GM23338 (cell line): ENCODE results near the gene POU2AF2.

ENCODE experiments used
- JUNB ChIP-seq: IDR thresholded peaks from one replicate; pipeline ENCODE4 v1.6.1; 2016; ENCODE audit warnings: antibody characterized with exemption; ENCODE audit not compliant: unreplicated experiment
- TF ChIP-seq, protein P1 (sequence below), 2 experiments: fragments of 200-600 bp in 1 of 2; sonication (generic) in 1 of 2; conservative IDR thresholded peaks; 2 replicates each; pipeline versions ENCODE4 v1.5.1 to v1.6.1; 2016 to 2017; ENCODE audit warnings: antibody characterized with exemption in 2 of 2, low read depth in 2 of 2, mild to moderate bottlenecking in 2 of 2, moderate library complexity in 1 of 2
- TF ChIP-seq, protein P2 (sequence below): IDR thresholded peaks from one replicate; pipeline ENCODE4 v1.6.1; 2018; ENCODE audit warnings: antibody characterized with exemption; ENCODE audit not compliant: unreplicated experiment

- TF ChIP-seq, protein P1, sequence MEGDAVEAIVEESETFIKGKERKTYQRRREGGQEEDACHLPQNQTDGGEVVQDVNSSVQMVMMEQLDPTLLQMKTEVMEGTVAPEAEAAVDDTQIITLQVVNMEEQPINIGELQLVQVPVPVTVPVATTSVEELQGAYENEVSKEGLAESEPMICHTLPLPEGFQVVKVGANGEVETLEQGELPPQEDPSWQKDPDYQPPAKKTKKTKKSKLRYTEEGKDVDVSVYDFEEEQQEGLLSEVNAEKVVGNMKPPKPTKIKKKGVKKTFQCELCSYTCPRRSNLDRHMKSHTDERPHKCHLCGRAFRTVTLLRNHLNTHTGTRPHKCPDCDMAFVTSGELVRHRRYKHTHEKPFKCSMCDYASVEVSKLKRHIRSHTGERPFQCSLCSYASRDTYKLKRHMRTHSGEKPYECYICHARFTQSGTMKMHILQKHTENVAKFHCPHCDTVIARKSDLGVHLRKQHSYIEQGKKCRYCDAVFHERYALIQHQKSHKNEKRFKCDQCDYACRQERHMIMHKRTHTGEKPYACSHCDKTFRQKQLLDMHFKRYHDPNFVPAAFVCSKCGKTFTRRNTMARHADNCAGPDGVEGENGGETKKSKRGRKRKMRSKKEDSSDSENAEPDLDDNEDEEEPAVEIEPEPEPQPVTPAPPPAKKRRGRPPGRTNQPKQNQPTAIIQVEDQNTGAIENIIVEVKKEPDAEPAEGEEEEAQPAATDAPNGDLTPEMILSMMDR (conservative IDR thresholded peaks at IDR 0.05; ENCODE audit: low read depth in 2 of 2), result no peak
- TF ChIP-seq, protein P2, sequence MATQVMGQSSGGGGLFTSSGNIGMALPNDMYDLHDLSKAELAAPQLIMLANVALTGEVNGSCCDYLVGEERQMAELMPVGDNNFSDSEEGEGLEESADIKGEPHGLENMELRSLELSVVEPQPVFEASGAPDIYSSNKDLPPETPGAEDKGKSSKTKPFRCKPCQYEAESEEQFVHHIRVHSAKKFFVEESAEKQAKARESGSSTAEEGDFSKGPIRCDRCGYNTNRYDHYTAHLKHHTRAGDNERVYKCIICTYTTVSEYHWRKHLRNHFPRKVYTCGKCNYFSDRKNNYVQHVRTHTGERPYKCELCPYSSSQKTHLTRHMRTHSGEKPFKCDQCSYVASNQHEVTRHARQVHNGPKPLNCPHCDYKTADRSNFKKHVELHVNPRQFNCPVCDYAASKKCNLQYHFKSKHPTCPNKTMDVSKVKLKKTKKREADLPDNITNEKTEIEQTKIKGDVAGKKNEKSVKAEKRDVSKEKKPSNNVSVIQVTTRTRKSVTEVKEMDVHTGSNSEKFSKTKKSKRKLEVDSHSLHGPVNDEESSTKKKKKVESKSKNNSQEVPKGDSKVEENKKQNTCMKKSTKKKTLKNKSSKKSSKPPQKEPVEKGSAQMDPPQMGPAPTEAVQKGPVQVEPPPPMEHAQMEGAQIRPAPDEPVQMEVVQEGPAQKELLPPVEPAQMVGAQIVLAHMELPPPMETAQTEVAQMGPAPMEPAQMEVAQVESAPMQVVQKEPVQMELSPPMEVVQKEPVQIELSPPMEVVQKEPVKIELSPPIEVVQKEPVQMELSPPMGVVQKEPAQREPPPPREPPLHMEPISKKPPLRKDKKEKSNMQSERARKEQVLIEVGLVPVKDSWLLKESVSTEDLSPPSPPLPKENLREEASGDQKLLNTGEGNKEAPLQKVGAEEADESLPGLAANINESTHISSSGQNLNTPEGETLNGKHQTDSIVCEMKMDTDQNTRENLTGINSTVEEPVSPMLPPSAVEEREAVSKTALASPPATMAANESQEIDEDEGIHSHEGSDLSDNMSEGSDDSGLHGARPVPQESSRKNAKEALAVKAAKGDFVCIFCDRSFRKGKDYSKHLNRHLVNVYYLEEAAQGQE, result no peak
- TF ChIP-seq JUNB, result no peak
Observed at GRCh38 chr11:111220721-111221120, 24.8 kb upstream of the POU2AF2 start.
